DLD1 (cell line): Measurements from ENCODE around the gene TMEM222.

Experiments
- in situ Hi-C: cut with HindIII; loops from 2 replicates; pipeline ENCODE4 v1.10.0; 2017; ENCODE audit warnings: low sequenced_read_pairs

The TMEM222 gene

DNA sequence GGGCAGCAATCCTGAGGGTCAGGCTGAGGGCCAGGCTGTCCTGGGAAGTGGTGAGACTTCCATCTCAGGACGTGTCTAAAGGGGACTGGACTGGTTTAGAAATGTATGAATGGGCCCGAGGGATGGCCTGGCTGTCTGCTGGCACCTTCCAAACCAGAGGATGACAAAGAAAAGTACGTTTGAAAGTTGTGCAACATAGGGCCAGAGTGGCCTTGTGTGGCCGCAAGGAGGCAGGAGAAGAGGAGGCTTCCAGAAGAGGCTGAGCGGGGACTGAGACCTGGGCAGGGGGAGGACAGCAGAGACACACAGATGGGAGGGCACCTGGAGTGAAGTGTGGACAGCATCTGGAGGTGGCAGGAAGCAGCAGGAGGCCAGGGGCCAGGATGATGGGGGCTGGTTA, 17.2 kb downstream of the TMEM222 start:
- in situ Hi-C loops: no loop called here

DNA sequence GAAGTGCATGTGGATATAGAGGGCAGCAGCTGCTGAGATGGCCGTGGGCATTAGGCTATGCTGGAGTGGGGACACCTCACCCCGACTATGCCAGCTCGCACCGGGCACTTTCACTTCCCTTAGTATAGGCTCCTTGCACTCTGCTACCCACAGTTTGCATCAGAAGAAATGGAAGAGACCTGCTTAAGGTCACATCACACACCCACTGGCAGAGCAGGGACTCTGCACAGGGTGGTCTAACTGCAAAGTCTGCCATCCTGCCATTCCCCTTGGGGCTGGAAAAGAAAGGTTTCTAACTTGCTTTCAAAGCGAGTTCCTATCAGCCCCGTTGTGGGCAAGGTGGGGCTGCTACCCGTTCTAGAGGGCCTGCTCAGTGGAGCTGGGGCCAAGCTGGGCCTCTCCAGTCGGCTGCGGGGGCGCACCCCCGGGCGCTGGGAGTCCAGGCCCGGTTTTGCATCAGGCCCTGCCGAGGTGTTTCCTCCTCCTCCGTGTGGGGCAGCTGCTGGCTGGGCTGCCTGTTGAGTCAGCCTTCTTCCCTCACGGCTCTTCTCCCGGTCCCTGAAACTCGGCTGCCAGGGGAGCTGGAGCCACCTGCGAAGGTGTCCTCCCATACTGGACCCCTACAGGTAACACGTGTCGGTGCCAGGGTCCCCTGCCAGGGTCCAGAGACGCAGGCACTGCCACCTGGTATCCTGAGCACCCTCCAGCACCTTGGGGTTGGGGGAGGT, 19.7 kb downstream of the TMEM222 start, which contains the start of gene SYTL1:
SYTL1 (plus strand) TSS at position 498 of the 728 bp plus-strand sequence. CDS start 3,313 bp downstream, outside the sequence.
- in situ Hi-C loops: no loop called here

DNA sequence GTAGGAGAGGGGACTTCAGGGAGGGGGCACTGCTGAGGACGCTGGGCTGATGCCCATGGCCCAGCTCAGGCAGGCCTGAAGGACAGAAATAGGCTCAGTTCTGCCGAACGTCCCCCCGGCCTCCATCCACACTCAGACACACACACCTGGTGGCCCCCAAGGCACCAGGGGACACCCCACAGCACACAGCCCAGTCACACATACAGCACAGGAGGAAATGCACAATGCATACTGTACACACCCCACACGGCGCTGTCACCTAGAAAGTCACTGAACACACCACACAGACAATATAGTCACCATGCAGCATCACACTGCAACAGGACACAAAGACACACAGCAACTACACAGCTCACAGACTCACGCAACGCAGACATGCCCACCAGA, 20.4 kb downstream of the TMEM222 start:
- in situ Hi-C loops: no loop called here

DNA sequence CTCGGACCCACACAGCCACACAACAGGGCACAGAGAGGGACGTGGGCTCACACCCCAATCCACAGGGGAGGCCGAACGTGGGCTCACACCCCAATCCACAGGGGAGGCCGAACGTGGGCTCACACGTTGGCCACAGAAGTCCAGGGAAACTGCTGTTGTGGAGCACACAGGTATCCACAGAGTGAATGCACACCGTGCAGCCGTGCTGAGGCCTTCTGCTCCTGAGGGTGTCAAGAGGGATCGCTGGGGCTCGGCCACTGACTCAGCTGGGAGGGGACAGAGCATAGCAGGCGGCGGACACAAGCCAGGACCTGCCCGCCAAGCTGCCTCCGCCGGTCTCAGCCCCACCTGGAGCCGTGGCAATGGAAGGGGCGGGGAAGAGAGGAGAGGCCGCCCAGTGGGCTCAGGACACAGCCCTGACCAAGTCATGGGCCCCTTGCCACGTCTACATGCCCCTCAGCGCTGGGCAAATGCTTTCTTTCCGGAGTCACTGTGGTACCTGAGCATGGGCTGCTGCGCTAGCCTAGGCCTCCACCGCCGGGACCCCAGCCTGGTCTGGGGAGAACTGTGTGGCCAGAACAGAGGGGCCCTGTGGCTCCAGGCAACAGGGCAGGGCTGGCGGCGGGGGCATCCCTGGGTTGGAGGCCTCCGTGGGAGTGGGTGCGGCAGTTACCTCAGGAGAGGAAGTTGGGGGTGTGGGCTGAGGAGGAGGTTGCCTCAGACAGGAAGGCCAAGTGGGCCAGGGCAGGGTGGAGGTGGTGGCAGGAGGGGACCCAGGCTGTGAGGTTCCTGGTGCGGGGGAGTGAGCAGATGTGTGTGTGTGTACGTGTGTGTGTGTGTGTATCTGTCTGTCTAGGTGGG, 21.0 kb downstream of the TMEM222 start:
- in situ Hi-C loops: no loop called here

DNA sequence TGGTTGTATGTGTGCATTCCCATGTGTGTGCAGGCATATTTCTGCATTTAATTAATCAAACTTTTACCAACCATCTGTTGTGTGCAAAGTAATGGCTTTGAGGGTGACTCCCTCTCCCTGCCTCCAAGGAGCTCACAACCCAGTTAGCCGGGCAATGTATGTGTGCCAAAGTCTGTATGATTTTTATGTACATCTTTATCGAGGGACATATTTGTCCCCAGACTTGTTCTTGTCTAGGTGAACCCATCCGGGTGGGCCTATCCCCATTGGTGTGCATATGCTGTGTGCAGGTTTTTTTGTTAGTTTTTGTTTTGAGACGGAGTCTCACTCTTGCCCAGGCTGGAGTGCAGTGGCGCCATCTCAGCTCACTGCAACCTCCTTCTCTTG, 21.7 kb downstream of the TMEM222 start:
- in situ Hi-C loops: no loop called here

DNA sequence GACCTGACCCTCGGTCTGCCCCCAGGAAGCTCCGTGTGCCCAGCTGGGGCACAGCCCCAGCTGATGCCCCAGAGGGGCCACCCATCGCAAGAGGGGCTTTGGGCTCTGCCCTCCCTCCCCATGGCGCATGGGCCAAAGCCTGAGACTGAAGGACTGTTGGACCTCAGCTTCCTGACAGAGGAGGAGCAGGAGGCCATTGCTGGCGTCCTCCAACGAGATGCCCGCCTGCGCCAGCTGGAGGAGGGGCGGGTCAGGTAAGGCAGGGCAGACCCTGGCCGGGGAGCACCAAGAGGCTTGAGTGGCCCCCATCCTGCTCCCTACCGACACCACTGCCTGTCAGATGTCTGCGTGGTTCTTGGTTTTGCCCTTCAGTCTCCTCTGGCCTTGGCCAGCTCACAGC, 23.3 kb downstream of the TMEM222 start:
- in situ Hi-C loops: no loop called here

DNA sequence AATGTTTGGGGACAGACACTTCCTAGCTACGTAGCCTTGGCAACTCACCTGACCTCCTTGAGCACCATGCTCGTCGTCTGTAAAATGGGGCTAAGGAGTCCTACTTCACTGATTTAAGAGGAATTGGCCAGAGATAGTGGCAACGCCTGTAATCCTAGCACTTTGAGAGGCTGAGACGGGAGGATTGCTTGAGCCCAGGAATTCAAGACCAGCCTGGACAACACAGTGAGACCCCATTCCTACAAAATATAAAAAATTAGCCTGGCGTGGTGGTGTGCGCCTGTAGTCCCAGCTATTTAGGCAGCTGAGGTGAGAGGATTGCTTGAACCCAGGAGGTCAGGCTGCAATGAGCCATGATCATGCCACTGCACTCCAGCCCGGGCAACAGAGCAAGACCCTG, 24.4 kb downstream of the TMEM222 start:
- in situ Hi-C loops: no loop called here

DNA sequence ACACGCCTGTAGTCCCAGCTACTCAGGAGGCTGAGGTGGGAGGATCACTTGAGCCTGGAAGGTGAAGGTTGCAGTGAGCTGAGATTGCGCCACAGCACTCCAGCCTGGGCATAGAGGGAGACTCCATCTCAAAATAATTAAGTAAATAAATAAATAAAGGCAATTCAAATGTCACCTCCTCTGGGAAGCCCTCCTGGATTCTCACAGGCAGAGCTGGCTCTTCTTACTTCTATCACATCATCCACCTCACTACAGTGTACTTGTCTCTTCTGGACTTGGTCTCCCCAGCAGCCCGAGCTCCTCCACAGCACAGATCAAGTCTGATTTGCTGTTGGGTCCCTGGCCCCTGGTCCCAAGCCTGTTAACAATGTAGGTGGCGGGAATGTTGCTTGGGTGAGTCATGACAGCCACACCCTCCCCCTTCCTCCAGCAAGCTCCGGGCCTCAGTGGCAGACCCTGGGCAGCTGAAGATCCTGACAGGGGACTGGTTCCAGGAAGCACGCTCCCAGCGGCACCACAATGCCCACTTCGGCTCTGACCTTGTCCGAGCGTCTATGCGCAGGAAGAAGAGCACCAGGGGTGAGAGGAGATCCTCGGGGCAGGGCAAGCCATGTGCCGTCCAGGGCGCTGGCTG, 25.1 kb downstream of the TMEM222 start:
- in situ Hi-C loops: no loop called here

DNA sequence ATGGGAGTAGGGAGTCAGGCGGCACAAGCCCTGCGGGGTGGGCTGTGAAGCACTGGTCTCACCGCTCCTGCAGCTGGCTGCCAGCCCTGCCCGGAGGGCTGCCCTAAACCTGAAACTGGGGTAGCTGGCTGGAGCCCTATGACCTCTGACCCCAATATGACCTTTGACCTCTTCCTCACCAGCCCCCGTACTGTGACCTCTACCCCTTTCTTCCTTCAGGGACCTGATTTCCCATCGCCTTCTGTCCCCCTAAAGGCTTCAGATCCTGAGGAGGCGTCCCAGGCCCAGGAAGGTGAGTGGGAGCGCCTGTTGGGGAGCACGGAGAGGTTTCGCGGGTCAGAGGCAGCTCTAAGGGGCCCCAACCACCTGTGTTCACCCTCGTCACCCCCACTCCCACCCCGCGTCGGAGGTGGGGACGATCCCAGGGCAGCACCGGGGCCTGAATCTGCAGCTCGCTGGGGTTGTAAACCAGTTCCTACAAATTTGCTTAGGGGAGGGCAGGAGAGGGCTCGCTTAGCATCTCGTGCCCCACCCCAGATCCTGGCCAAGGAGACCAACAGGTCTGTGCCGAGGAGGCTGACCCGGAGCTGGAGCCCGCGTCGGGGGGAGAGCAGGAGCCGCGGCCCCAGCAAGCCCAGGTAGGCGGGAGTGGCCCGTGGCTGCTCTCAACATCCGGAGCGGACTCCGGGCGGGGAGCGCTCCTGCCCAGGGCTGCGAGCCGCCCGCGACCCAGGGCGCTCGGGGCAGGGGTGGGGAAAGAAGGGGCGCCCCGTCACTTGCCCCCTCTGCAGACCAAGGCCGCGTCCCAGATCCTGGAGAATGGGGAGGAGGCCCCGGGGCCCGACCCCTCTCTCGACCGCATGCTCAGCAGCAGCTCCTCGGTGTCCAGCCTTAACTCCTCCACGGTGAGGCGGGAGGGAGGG, 27.2 kb downstream of the TMEM222 start:
- in situ Hi-C loops: no loop called here

DNA sequence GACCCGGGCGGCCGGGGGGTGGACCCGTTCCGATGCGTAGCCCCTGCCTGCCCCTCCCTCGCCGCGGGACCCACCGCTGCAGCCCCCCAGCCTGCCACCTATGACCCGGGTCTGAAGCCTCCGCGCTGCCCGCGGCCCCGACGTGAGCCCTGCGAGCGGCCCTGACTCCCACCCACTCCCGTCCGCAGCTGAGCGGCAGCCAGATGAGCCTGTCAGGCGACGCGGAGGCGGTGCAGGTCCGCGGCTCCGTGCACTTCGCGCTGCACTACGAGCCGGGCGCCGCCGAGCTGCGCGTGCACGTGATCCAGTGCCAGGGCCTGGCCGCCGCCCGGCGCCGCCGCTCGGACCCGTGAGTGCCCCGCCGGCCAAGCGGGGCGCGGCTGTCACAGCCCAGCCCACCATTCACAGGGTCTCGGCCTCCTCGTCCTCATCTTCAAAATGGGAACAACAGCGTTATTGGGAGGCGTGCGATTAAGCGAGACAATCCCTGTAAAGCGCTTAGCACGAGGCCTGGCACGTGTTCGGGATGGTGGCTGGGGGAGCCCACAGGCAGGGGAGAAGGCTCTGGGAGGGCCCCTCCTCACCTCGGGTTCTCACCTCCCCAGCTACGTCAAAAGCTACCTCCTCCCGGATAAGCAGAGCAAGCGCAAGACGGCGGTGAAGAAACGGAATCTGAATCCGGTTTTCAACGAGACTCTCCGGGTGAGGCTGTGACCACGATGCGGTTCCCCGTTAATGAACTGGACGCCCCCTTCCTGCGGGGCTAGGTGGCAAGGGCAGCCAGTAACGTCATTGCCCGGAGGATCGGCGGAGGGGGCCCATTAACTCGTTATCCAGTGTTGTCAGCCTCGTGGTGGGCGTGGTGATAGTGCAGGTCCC, 28.1 kb downstream of the TMEM222 start:
- in situ Hi-C loops: no loop called here

DNA sequence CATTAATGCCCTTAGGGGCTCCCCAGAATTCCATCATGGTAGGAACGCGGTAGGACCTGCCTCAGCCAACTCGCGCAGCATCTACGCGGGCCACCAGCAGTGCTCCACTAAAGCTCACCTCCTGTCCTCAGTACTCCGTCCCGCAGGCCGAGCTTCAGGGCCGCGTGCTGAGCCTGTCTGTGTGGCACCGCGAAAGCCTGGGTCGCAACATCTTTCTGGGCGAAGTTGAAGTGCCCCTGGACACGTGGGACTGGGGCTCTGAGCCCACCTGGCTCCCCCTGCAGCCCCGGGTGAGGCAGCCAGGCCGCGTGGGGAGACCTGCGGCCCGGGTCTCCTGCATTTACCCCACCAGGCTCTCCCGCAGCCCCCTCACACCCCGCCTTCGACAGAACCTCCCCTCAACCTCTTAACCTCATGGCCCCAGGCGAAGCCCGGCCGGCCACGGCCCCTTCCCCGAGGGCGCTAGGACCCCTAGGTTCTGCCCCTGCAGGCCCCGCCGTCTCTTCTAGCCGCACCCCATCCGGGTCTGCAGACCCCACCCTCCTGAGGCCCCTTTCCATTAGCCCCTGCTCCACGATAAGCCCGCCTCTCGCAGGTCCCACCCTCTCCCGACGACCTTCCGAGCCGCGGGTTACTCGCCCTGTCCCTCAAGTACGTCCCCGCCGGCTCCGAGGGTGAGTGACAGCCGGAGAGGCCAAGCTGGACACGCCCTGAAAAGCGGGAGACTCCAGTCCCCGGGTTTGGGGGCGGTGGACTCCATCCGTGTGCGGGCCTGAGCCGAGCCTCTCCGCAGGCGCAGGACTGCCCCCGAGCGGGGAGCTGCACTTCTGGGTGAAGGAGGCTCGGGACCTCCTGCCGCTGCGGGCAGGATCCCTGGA, 28.9 kb downstream of the TMEM222 start:
- in situ Hi-C loops: no loop called here

DNA sequence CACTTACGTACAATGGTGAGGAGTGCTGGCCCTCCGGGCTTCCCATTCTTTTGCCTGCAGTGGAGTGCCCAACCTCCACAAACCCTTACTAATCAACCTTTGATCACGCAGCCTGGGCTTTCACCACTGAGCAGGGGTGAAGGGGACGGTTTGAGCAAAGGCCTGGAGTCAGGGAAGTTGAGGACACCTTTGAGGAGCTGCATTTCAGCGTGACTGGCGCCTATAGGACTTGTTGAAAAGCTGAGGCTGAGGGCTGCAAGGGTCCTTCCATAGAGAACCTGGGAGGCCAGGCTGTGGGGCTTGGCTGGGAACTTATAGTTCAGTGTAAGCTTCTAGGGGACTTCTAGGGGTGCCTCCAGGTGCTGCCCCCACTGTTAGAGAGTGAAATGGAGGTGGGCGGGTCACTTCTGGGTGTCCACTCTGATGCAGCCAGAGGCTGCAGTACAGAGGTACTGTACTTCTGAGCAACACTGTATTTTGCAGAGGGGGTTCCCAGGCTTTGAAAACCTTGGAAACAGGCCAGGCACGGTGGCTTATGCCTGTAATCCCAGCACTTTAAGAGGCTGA, 29.7 kb downstream of the TMEM222 start:
- in situ Hi-C loops: no loop called here

DNA sequence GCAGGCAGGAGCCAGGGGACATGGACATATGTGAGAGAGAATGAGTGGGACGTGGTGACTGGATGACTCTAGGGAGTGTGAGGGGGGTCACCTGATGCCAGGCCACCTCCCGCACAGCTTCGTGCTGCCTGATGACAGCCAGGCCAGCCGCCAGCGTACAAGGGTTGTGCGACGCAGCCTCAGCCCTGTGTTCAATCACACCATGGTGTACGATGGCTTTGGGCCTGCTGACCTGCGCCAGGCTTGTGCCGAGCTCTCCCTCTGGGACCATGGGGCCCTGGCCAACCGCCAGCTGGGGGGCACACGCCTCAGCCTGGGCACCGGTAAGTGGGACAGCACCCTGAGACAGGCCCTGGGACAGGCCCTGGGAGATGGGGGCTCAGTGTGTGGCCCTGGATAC, 31.2 kb downstream of the TMEM222 start:
- in situ Hi-C loops: no loop called here

DNA sequence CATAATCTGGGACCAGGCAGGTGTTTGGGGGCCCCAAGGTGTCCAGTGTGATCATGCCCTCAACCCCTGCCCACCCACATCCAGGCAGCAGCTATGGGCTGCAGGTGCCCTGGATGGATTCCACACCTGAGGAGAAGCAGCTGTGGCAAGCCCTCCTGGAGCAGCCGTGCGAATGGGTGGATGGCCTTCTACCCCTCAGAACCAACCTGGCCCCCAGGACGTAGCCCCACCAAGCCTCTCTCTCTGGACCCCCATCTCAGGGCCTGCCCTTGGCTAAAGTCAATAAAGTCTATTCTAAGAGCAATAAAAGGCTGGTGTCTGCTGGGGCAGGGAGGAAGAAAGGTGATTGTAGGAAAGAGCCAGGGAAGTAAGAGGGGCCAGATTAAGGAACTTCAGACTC, 31.7 kb downstream of the TMEM222 start:
- in situ Hi-C loops: no loop called here

DNA sequence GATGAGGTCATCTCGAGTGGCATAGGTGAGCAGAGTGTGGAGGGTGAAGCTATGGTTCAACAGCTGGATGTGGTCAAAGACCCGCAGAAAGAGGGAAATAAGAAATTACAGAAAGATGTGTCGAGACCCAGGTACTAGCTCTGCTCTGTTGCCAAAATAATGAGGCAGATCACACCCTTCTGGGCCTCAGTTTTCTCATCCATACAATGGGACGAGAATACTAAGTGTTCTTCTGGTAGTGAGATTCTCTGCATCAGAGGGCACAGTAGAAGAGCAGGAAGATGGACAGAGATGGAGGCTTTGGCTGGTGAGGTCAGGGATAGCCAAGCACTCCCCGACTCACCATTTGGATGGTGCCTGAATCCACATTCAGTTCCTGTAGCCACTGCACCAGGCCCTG, 33.7 kb downstream of the TMEM222 start:
- in situ Hi-C loops: no loop called here

DNA sequence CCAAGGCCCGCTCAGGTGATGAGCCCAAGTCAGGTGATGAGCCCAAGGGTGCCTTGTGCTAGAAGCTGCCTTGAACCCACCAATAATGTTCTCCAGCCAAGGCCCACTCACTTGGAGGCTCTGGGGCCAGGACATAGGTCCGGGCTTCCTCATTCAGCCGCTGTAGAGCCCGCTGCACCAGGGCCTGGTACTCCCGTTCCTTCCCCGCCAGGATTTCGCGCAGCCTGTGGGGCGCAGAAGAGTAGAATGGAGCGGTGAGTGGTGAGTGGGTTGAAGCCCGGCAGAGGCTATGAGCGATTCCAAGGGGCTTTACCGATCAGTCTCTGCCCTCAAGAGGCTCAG, 34.3 kb downstream of the TMEM222 start:
- in situ Hi-C loops: no loop called here

DNA sequence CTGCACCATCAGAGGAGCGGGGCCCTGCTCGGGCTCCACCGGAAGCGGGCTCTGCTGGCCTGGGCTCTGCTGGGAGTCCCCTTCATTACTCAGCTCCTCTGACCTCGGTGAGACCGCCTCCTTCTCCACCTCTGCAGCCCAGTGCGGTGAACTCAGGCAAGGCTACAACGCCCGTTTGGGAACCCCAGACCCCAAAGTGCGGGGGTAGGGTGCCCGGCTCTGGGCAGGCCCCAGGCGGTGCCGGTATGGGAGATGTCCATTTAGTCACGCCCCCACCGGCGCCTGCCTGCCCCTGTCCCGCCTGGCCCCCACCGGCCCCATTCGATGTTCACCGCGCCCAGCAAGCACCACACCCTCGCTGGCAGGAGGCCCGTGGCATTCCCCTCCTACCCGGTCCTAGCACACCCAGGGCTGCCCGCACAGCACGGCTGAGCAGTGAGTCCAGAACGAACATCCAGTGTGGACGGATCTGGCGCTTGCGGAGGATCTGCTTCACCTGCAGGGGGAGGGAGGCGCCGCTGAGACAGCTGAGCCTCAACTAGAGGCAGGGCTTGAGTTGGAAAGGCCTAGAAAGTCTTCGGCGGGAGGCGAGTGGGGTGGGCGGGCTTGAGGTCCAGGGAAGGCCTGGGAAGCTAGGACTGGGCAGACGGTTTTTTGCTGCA, 34.8 kb downstream of the TMEM222 start:
- in situ Hi-C loops: no loop called here
